HG03135 (cell line): ENCODE results near the gene TDRD15.
"Not testable (repeated sequence)": the region's sequence is repeated elsewhere in the genome, so short reads cannot be mapped to it uniquely, and the experiment has no call there.

Source experiments
- ATAC-seq: cut with Tn5 transposase; IDR thresholded peaks from one replicate; pipeline ENCODE4 v1.9.1; 2021; ENCODE audit warnings: mild to moderate bottlenecking, moderate library complexity; ENCODE audit not compliant: unreplicated experiment

The TDRD15 gene

DNA sequence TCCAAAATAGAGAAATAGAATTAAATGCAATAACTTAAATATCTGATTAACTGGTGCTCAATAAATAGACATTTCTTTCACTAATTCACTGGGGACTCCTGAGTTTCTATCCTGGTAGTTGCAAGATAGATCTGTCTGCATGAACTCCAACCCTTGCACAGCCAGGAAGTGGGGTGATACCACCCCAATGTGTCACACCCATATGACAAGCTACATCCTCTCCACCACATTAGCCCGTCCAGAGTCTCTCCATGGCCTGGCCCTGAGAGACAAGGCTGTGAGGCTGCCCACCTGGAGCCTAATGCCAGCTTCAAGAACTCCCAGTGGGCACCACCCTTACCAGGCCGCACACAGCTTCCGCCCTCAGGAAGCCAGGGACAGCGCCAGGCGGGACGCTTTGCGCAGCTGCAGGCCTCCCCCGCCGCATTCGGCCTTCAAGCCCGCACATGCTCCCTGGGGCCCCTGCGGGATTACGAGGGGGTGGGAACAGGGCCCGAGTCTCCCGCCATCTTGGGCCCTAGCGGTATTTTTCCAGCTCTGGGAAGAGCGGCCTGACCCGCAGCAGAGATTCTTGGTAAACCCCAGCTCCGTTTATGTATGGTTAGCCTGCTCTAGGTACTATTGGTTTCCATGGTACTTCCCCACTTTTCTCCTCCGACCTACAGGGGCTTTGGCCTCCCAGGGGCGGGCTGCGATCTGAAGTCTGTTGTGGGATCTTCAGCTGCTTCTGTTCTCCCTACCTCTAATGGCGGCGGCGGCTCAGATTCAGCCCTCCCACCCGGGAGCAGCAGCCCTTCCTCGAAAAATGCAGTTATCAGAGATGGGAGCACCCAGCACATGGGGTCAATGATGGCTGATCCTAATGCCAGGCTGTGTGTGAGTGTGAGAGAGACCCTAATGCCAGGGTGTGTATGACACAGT lies at the start of gene TDRD15:
TSS of gene TDRD15 (plus strand) at position 496 of the 921 bp plus-strand sequence. CDS start 13,500 bp downstream, outside the sequence.
- no peak for ATAC-seq

DNA sequence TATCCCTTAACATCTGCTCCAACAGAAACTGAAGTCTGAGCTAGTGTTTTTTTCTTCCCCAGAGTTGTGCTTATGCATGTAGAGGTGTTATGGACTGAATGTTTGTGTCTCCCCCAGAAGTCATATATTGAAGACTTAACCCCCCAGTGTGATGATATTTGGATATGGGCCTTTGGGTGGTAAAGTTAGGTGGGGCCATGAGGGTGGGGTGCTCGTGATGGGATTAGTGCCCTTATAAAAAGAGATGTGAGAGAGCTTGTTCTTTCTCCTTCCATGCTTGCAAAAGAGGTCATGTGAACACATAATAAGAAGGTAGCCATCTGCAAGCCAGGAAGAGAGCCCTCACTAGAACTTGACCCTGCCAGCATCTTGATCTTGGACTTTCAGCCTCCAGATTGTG lies 45.5 kb upstream of the TDRD15 start:
- no peak for ATAC-seq

DNA sequence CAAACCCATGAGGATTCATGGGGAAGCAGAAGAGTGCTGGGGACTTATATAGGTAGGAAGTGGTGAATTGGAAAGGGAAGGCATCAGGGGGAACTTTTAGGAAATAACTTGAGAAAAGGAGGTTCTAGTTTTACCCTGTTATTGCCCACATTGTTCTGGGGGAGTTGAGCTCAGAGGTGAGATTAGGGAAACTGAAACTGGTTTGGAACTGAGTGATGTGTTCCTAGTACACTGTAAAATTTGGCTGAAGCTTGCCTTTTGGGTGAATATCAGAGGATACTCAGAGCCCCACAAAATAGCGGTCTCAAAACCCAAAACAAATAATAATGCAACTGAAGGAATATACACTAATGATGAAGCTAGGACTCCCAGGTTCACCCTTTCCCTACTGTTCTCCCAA lies 40.3 kb upstream of the TDRD15 start:
- ATAC-seq: no peak

DNA sequence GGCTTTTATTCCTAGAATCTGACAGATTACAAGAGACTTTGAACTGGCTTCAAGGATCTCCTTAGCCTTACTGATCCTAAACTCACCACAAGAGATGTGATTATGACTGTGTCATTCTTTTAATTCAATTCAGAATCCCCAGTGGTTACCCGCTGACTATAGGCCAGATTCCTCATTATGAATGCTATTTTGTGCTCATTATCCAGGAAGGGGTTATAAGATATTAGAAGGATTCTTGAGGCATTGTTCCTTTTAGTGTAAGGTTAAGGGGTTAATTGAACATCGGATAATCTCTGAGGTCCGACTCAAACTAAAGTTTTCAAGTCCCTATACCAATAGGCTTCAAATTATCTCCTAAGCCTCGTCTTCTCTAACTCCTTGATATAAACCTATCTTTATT lies 39.4 kb upstream of the TDRD15 start:
- no peak for ATAC-seq

DNA sequence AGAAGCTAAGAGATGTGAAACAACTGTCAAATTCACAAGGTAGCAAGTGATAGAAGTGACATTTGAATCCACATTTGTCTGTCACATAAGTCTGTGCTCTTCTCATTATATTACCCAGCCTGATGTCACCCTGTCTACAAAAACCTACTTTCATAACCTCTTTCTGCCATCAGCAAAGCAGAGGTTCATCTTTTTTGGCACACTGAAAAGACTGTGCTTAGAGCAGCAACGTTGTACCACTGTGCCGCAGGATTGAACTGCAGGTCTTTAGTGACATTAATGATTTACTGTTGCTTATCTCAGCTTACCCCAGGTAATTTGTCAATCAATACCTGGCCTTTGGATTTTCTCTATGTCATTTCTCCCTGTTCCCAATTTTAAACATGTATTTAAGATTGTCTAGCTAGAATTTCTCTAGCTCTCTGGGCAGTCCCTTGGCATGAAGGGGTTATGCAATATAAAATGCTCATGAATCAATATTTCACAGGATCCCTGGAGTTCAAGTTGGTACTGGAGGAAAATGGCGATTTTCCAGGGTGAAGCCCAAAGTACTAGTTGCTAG lies 31.4 kb upstream of the TDRD15 start:
- no peak for ATAC-seq

DNA sequence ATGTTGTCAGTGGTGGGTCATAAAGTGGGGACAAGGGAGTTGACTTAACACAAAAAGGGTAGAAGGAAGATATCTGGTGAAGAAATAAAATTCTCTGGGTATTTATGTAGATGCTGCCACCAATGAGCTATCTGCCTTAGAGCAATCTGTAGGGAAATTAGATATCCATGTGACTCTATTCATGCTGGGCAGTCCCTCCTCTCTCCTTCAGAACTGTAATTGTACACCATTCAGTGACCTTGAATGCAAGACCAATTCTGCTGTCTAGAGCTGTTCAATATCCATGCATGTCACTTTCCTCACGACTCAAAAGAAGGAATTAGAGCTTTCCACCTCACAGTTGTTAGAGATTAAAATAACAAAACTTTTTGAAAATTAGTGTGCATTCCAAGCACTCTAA lies 28.6 kb upstream of the TDRD15 start:
- ATAC-seq: no peak

DNA sequence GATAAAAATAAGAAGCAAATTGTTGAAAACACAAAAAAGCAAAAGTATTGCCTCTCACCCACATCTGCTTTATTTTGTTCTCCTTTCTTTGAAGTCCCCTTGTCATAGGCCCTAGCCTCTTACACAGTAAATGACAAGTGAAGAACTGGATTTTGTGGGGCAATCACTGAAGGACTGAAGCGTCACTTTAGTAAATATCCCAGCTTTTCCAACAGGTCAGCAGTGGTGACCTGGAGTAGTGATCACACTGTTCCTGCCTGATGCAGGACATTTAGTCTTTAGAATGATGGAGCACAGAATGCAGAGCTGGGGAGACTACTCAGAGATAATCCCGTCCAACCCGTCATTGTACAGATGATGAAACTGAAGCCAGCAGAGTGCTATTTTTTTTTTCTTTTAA lies 28.1 kb upstream of the TDRD15 start:
- ATAC-seq: no peak

DNA sequence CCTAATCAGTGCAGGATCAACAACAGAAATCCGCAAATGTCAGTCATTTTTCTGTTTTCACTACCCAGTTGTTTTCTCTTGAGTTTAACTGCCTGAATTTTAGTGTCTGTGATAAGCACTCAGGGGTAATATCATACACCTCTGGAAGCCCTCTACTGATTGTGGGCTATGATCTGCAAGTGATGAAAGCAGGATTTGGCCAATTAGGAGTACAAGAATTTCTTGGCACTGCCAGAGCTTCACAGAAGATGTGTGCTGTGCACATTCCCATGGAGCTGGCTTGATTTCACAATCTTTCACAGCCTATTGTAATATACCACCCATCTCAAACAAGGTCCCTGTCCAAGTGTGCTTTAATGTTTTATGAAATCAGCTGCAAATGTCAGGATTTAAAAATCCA lies 27.3 kb upstream of the TDRD15 start:
- ATAC-seq: no peak

DNA sequence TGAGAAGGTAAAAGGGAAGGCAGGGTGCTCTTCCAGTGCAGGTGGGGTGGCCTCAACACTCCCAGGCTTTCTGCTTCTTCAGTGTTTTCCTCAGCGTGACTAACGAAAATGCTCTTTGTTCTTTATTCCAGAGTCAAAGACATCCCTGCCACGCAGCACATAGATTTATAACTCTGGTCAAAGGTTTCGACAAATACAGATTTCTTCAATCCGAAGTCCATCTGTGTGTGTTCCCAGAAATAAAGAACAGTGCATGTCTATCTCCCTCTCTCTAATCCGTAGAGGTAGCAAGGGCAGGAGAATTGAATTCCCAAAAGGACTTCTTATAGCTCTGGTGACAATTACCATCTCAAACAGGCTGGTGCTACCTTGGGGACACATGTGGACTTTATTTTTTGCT lies 26.4 kb upstream of the TDRD15 start:
- ATAC-seq: no peak

DNA sequence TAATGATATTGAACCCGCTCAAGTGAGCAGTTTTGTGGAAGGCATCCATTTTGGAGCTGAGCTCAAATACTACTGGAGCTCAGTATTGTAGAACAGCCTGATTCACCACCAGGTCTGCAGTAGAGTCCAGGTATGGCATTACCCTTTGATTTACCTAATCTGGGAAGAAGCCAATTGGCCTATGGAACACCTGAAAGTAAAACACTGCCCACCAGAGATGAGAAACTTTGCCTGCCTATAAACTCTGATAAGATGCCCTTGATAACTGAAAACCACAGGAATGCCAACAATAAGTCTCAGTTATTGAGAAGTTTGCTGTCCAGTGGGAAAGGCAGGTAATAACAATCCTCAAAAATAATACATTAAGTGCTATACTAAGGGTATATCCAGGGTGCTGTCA lies 25.5 kb upstream of the TDRD15 start:
- ATAC-seq: no peak

DNA sequence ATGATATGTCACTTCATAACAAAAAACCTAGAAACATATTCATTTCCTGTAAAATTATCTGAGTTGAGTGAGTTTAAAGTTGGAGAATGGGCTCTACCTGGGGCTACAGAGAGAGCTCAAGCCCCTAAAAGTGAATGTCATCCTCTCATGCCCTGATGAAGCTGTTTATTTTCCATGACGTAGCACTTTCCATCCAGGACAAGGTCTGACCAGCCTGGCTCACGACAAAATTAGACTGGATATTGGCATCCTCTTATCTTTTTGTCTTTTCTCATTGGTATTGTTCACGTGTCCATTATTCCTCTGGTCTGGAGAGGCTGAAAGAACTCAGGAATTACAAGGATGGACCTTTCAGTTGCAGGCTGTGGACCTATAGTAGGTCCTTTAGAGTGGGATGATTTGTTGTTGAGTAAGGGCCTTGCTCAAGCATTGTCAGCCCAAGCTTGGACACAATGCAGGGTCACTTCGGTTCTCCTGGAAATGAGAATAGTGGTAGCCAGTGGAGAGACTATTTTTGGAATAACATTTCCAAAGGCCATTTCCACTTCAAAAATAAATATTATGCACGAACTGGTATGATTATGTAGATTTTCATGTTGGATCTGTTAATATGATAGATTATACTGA lies 24.4 kb upstream of the TDRD15 start:
- no peak for ATAC-seq

DNA sequence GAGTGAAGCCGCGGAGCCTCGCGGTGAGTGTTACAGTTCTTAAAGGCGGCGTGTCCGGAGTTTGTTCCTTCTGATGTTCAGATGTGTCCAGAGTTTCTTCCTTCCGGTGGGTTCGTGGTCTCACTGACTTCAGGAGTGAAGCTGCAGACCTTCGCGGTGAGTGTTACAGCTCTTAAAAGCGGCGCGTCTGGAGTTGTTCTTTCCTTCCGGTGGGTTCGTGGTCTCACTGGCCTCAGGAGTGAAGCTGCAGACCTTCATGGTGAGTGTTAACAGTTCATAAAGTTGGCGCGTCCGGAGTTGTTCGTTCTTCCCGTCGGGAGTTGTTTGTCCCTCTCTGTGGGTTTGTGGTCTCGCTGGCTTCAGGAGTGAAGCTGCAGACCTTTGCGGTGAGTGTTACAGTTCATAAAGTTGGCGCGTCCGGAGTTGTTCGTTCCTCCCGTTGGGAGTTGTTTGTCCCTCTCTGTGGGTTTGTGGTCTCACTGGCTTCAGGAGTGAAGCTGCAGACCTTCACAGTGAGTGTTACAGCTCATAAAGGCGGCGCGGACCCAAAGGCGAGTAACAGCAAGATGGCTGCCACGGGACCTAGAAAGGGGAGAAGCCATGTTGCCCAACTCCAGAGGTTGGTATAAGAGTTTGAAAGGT lies 22.1 kb upstream of the TDRD15 start:
- not testable (repeated sequence) for ATAC-seq

DNA sequence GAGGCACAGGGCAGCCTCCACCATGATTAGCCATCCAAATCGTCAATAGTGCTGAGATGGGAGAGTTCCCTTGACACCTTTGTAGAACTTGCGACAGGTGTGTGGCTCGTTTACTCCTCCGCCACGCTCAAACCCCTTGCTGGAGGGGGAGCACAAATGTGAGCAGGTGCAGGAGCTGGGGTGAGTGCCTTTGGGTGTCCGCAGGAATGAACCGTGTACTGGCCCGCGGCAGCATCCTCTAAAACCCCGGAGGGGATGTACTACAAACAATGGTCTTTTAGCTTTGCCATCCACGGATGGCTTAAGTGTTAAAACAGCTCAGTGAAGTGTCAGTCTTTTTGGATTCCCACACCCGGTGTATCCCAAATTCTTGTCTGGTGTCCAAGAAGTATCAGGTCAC lies 21.4 kb upstream of the TDRD15 start:
- no peak for ATAC-seq

DNA sequence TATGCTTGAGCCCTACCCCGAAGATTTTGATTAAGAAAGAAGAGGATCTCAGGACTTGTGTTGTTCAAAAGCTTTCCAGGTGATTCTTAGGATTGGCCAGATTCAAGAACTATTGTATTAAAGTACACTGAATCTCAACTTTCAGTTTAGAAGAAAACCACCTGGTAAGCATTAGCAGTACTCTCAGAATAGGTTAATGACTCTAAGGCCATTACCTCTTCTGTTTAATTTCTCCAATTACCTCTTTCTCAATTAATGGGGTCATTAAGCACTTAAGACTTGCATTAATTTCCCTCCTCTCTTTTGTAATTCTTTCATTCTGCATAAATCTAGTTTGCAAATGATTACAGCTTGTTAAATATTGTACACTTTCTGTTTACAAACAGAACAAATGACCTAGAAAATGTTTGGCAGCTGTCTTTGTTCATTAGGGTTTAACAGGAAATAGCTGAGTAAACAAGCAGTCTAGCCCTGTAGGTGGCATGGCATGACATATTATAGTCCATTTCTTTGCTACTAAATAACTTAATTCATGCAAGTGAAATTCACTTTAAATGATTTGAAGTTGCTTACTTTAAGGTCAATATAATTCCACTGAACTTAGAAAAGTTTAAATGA lies 20.4 kb upstream of the TDRD15 start:
- no peak for ATAC-seq

DNA sequence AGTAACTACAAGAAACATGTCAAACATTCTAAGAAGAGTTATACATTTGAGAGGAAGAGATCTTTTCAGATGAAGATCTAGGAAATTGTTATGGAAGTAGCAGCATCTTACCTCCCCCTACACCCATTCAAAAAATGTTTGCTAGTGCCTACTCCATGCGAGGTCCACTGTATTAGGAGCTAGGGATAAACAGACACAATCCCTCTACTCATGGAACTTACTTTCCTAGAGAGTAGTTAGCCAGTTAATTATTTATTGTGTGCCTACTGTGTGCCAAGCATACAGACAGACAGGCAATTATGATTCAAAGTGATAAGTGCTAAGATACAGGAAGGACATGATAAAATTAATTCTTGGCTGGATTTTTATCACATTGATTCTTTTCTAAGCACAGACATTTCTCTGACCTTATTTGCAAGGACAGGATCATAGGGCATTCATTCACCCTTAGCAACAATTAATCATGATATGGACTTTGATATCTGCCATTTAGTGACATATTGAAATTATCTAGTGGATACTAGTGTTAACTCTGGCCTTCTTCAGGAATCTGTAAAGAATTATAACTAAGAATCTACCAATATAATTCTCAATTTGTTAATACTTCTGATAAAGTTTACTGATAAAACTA lies 19.6 kb upstream of the TDRD15 start:
- ATAC-seq: no peak

DNA sequence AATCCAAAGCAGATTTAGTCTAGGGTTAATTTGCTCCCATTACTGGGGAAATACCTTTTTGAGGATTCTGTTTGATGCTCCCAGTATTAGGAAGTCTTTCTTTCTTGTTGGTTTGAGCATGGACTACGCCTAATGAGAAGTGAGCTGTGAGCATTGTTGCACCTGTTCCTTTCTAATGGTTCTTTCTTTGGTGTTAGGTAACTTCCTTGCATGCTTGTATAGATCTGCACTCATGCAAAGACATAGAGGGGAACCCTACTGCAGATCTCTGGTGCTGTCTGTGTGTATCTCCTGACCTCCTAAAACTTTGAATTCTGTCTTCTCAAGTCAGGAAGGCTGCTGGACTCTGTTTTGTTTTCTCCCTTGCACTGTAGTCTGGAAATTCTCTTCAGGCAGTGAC lies 12.8 kb upstream of the TDRD15 start:
- ATAC-seq: no peak

DNA sequence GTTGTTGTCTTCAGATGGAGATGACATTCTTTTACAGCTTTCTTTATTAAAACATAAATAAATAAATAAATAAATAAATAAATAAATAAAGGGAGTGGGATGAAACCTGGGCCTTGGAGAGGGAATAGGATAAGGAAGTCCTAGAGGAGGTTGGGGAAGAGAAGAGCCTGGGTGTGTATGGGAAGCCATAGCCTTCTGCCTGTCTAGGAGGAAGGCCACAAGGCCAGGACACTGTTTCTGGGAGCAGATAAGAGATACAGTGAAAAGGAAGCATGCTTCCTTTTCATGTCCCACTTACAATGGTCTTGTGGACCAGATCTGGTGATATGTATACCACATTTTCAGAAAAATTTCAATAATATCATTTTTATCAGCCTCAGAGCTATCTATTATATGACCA lies 6.1 kb upstream of the TDRD15 start:
- ATAC-seq: no peak

DNA sequence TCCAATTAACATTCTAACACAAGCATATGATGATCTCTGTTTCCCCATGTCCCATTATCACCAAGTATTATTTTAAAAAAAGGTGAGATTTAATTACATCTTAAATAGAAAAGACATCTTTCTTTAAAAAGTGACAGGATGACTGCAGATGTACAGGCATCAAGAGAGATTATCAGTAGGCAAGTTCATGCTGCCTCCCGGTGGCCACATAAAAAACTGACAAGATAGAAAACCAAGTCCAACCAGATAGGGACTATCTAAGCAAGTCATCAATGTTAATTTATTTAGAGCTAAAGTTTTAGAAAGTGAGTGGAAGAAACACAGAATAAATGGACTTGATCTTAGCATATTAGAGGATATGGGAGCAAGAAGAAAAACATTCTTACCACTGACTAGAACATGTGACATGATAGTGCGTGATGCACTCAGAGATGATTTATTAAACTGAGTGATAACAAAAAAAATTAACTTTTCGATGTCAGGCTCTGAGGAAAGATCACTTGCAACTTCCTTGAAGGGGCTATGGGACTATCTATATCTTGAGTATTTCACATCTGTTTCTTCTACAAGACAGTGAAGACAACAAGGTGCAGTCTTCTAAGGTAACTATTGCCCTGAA lies 5.4 kb upstream of the TDRD15 start:
- ATAC-seq: no peak

DNA sequence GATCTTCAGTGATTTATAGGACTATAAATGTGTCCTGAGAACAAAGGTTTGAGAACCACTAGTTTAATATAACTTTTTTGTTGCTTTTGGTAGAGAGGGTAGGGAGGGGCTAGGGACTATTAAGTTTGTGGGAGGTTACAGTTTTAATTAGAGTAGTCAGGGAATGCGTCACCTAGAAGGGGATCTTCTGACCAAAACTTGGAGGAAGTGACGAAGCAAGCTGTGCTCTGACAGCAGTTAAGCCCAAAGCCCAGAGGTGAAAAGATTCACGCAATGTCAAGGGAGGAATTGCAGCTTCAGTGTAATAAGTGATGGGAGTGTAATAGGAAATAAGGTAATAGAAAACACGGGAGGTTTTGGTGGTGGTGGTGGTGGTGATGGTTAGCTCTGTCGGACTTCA lies 8.1 kb downstream of the TDRD15 start:
- ATAC-seq: no peak

DNA sequence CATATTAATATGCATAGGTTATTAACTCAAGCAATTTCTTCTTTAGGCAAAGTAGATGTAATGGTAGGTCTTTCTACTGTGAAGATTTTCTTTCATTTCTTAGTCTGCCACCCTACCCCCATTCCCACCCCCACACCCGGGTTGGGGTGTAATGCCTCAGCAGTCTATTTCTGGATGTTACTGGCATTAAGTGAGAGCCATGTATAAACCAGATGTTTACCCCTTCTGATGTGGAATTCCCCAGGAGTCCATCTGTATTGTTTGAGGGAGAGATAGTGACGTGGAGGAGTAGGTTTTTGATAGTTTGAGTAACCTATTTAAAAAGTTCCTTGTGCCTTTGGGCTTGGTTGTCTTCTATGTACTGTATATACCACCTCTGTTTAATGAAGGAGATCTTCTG lies 11.8 kb downstream of the TDRD15 start:
- ATAC-seq: no peak
